DOHH2 (cell line): ENCODE data around the gene IRF6.
A peak's percentile ranks its signal among the peaks of the same experiment; 100 is the strongest.

Source experiments
- EZH2phosphoT487 ChIP-seq: fragments of 200-600 bp; sonication (generic); IDR thresholded peaks from 2 replicates; pipeline ENCODE4 v1.6.1; 2017; ENCODE audit warnings: borderline replicate concordance, mild to moderate bottlenecking, antibody characterized with exemption, low read length, moderate library complexity, mixed read lengths
- TF ChIP-seq, protein P1 (sequence below): fragments of 200-600 bp; sonication (generic); IDR thresholded peaks from one replicate; pipeline ENCODE4 v1.5.1; 2014; ENCODE audit warnings: antibody characterized with exemption, mild to moderate bottlenecking, low read depth, low read length; ENCODE audit not compliant: poor library complexity, severe bottlenecking

- TF ChIP-seq, protein P1, sequence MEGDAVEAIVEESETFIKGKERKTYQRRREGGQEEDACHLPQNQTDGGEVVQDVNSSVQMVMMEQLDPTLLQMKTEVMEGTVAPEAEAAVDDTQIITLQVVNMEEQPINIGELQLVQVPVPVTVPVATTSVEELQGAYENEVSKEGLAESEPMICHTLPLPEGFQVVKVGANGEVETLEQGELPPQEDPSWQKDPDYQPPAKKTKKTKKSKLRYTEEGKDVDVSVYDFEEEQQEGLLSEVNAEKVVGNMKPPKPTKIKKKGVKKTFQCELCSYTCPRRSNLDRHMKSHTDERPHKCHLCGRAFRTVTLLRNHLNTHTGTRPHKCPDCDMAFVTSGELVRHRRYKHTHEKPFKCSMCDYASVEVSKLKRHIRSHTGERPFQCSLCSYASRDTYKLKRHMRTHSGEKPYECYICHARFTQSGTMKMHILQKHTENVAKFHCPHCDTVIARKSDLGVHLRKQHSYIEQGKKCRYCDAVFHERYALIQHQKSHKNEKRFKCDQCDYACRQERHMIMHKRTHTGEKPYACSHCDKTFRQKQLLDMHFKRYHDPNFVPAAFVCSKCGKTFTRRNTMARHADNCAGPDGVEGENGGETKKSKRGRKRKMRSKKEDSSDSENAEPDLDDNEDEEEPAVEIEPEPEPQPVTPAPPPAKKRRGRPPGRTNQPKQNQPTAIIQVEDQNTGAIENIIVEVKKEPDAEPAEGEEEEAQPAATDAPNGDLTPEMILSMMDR = peak; percentile 29
- TF ChIP-seq EZH2phosphoT487 = no peak
Measured at GRCh38 chr1:209797978-209798639, 7.8 kb downstream of the IRF6 start.
